Measurements from ENCODE around the gene RERE. TPM values are rescaled to one million over a fixed set of nuclear protein-coding genes. Genes with fewer than 3 reads are reported as not detected.

The RERE gene
- total and polyA plus RNA-seq, 2 donors (not counting 3 experiments of a cell fraction or from before 2014, with no cell fraction given) = 14.1 to 113 TPM

GRCh38 chr1:8856689-8857412 is 39.4 kb upstream of the RERE start:
- dilution Hi-C loops (cut with MboI; ENCODE audit: extremely low pct_ligation_motif_present, low sequenced_read_pairs) = no loop called here
- POLR2A ChIA-PET = interaction anchor here (0.6 to 0.7 kb wide), 2 partner anchors 9 to 20 kb away, joined by 3 read pairs; no protein-coding TSS in a partner anchor

More at GRCh38 chr1:8856689-8857412, 39.4 kb upstream of the RERE start:
- peak overlapping the region; percentile 27 for H3K9ac ChIP-seq (replicated peaks; ENCODE audit: extremely low read depth, insufficient read depth, low read length)
- intact Hi-C loops (cut with micrococcal nuclease) = loop anchor here (5.0 to 10.0 kb wide), 3 partner anchors 150 to 432 kb away; no protein-coding TSS in a partner anchor
- no peak for TF ChIP-seq GATA2 (IDR thresholded peaks at IDR 0.05; ENCODE audit: insufficient read depth, insufficient read length, low read depth, low read length)
- no peak for TF ChIP-seq JUN (IDR thresholded peaks at IDR 0.05; ENCODE audit: borderline replicate concordance, insufficient read depth, insufficient read length, low read depth)
- TF ChIP-seq POLR2AphosphoS5 (IDR thresholded peaks at IDR 0.05; ENCODE audit: insufficient read depth, low read depth, low read length) = no peak
- TF ChIP-seq EZH2 (IDR thresholded peaks at IDR 0.05; ENCODE audit: borderline replicate concordance, low read depth, low read length, severe bottlenecking) = no peak
- TF ChIP-seq CTCF (IDR thresholded peaks at IDR 0.05; ENCODE audit: extremely low read depth in 1 of 2, insufficient read depth in 1 of 2, low read depth in 1 of 2, low read length in 2 of 2) = no peak
- TF ChIP-seq POLR2A (IDR thresholded peaks at IDR 0.05; ENCODE audit: low read depth, low read length) = no peak
- TF ChIP-seq, protein P1, sequence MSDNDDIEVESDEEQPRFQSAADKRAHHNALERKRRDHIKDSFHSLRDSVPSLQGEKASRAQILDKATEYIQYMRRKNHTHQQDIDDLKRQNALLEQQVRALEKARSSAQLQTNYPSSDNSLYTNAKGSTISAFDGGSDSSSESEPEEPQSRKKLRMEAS (IDR thresholded peaks at IDR 0.05; ENCODE audit: insufficient read depth, insufficient read length) = no peak
- no peak for TF ChIP-seq FOS (IDR thresholded peaks at IDR 0.05; ENCODE audit: borderline replicate concordance, insufficient read depth, low read length)
- no peak for TF ChIP-seq MYC (IDR thresholded peaks at IDR 0.05; ENCODE audit: low read depth, low read length)
- no peaks in the 10 kb centered on the region for H3K27me3 ChIP-seq (ENCODE audit: control insufficient read depth in 2 of 2, insufficient read depth in 2 of 2, low read length in 2 of 2)
- peak overlapping the region; percentile 80 for H3K27ac ChIP-seq (ENCODE audit: insufficient read depth, low read depth, low read length)
- peaks cover 36% of the 10 kb centered on the region for H3K4me1 ChIP-seq (ENCODE audit: control insufficient read depth, extremely low read depth, insufficient read depth, low read length)
- no peaks in the 10 kb centered on the region for H4K20me1 ChIP-seq (replicated peaks; ENCODE audit: control insufficient read depth, extremely low read depth, insufficient read depth, low read length)
- peaks cover 10 to 15% of the 10 kb centered on the region in 2 experiments for H3K36me3 ChIP-seq (ENCODE audit: control insufficient read depth in 2 of 2, extremely low read depth in 1 of 2, insufficient read depth in 2 of 2, low read length in 2 of 2)
- DNase-seq (ENCODE audit: low read depth, low spot score) (no peak), FAIRE-seq (no peak)
- no peak overlapping the region for H3K4me3 ChIP-seq (replicated peaks in 1 of 3; ENCODE audit: insufficient read depth in 1 of 3, low read depth in 1 of 3, low read length in 3 of 3)
- CTCF ChIA-PET = interaction anchor here (0.6 to 7.6 kb wide), 6 partner anchors 8 to 148 kb away, joined by 3 to 106 read pairs (median 9); no protein-coding TSS in a partner anchor
- H3K4me2 ChIP-seq (ENCODE audit: insufficient read depth, low read length) = no peak overlapping the region
- BruUV-seq (replicated peaks) = no TSS peak
- H3K9me3 ChIP-seq (replicated peaks; ENCODE audit: control insufficient read depth, insufficient read depth, low read length) = no peaks in the 10 kb centered on the region
- H3K9me1 ChIP-seq (replicated peaks; ENCODE audit: control insufficient read depth, extremely low read depth, insufficient read depth, low read length) = no peaks in the 10 kb centered on the region
- H3K79me2 ChIP-seq (ENCODE audit: control insufficient read depth, insufficient read depth, low read length) = no peaks in the 10 kb centered on the region
- no peak overlapping the region for H2AFZ ChIP-seq (ENCODE audit: low read depth, low read length)
